HFFc6 (cell line): ENCODE data around the gene OSBPL7. TPM values are rescaled to one million over a fixed set of nuclear protein-coding genes. Genes with fewer than 3 reads are reported as not detected.

Source experiments
- DNase-seq: peaks from one replicate; pipeline ENCODE4 v3.0.0-alpha.2; 2018
- H3K27ac Mint-ChIP-seq: 2 replicates; pipeline ENCODE4 v1.8.0; 2020; ENCODE audit warnings: mild to moderate bottlenecking, mixed read lengths
- H3K27me3 Mint-ChIP-seq: 2 replicates; pipeline ENCODE4 v1.8.0; 2021; ENCODE audit warnings: mild to moderate bottlenecking, moderate library complexity, mixed read lengths; ENCODE audit not compliant: insufficient read depth
- H3K36me3 Mint-ChIP-seq: 2 replicates; pipeline ENCODE4 v1.8.0; 2021; ENCODE audit warnings: low read depth, mixed read lengths
- H3K4me1 Mint-ChIP-seq: 2 replicates; pipeline ENCODE4 v1.8.0; 2020; ENCODE audit warnings: low read depth, mixed read lengths
- H3K4me3 Mint-ChIP-seq: 2 replicates; pipeline ENCODE4 v1.8.0; 2020; ENCODE audit warnings: mild to moderate bottlenecking, moderate library complexity, mixed read lengths
- H3K9me3 Mint-ChIP-seq: 2 replicates; pipeline ENCODE4 v1.8.0; 2020; ENCODE audit warnings: mild to moderate bottlenecking, mixed read lengths
- CTCF ChIP-seq: fragments of 200-600 bp; sonication (generic); IDR thresholded peaks from 2 replicates; pipeline ENCODE4 v1.5.0; 2021; ENCODE audit warnings: antibody characterized with exemption, mild to moderate bottlenecking
- total RNA-seq, 6 experiments: library from RNA; stranded (reverse); fragmentation: NEBNext Ultra II Directional; extraction: Animal tissue kit (Norgen Biotek cat#: 25700); gene quantifications; 2 replicates in 1 of 6; 3 replicates in 5 of 6; pipeline ENCODE4 v1.2.3, GENCODE V29; 2021

OSBPL7 gene
- total RNA-seq, 6 experiments from 2014 or later: 7.0 to 10.7 (median 9.2) TPM

GRCh38 chr17:47815106-47815918, 6.3 kb downstream of the OSBPL7 start:
- H3K27me3 Mint-ChIP-seq: peaks cover 4% of the 10 kb centered on the region
- H3K4me1 Mint-ChIP-seq: peaks cover 10% of the 10 kb centered on the region
- no peaks in the 10 kb centered on the region for H3K9me3 Mint-ChIP-seq
- no peak for TF ChIP-seq CTCF
- H3K4me3 Mint-ChIP-seq: no peak overlapping the region
- H3K27ac Mint-ChIP-seq: no peak overlapping the region
- H3K36me3 Mint-ChIP-seq: peaks cover 9% of the 10 kb centered on the region
- DNase-seq: no peak

- H3K27ac Mint-ChIP-seq: no peak overlapping the region
- peaks cover 16% of the 10 kb centered on the region for H3K4me1 Mint-ChIP-seq
- no peak for TF ChIP-seq CTCF
- H3K36me3 Mint-ChIP-seq: peaks cover 9% of the 10 kb centered on the region
- H3K4me3 Mint-ChIP-seq: no peak overlapping the region
- H3K27me3 Mint-ChIP-seq: peaks cover 4% of the 10 kb centered on the region
- H3K9me3 Mint-ChIP-seq: no peaks in the 10 kb centered on the region
- no peak for DNase-seq
Observed at GRCh38 chr17:47813512-47814031, 8.0 kb downstream of the OSBPL7 start.

GRCh38 chr17:47813077-47813476, 8.5 kb downstream of the OSBPL7 start:
- Mint-ChIP-seq H3K36me3 (peaks cover 9% of the 10 kb centered on the region), H3K27ac (no peak overlapping the region), H3K4me3 (no peak overlapping the region), H3K27me3 (peaks cover 4% of the 10 kb centered on the region), H3K4me1 (peaks cover 16% of the 10 kb centered on the region), H3K9me3 (no peaks in the 10 kb centered on the region)
- no peak for DNase-seq
- TF ChIP-seq CTCF: no peak

- no peak for DNase-seq
- peaks cover 6% of the 10 kb centered on the region for H3K27me3 Mint-ChIP-seq
- H3K4me1 Mint-ChIP-seq: peaks cover 16% of the 10 kb centered on the region
- no peak overlapping the region for H3K27ac Mint-ChIP-seq
- H3K4me3 Mint-ChIP-seq: no peak overlapping the region
- no peaks in the 10 kb centered on the region for H3K9me3 Mint-ChIP-seq
- H3K36me3 Mint-ChIP-seq: peaks cover 15% of the 10 kb centered on the region
- TF ChIP-seq CTCF: no peak
Observed at GRCh38 chr17:47812146-47812920, 9.3 kb downstream of the OSBPL7 start.

- Mint-ChIP-seq H3K9me3 (no peaks in the 10 kb centered on the region), H3K36me3 (peaks cover 21% of the 10 kb centered on the region), H3K4me3 (no peak overlapping the region), H3K27ac (peak overlapping the region; percentile 15; the same call in 1 of the 2 replicates), H3K27me3 (peaks cover 6% of the 10 kb centered on the region), H3K4me1 (peaks cover 16% of the 10 kb centered on the region)
- DNase-seq: no peak
- no peak for TF ChIP-seq CTCF
Observed at GRCh38 chr17:47811709-47812108, 9.9 kb downstream of the OSBPL7 start.
